HPDE6-E6E7 (cell line): Measurements from ENCODE around the gene CDK6.

Source experiments
- DNase-seq: peaks from one replicate; pipeline ENCODE4 v3.0.0; 2011; ENCODE audit warnings: missing footprints; ENCODE audit errors: extremely low spot score

Gene CDK6

GRCh38 chr7:92681633-92682032 lies 154.7 kb downstream of the CDK6 start:
- DNase-seq, result no peak

DNA sequence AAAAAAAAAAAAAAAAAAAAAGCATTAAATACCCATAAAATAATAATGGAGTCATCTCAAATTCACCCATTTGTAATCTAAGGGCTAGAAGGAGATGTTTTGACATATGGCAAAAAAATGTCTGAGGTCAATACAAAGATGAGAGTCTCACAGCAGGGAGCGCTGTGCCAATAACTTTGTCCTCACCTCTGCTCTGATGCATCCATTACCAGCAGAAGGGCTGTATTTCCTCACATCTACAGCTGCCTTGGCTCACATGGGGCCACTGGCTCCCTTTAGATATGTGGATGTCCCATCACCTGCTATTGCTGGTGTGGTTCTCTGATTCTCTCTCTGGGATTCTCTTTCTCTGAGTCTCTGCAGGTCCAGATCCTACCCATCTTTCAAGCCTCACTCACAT lies 155.9 kb downstream of the CDK6 start:
- DNase-seq, result no peak

DNA sequence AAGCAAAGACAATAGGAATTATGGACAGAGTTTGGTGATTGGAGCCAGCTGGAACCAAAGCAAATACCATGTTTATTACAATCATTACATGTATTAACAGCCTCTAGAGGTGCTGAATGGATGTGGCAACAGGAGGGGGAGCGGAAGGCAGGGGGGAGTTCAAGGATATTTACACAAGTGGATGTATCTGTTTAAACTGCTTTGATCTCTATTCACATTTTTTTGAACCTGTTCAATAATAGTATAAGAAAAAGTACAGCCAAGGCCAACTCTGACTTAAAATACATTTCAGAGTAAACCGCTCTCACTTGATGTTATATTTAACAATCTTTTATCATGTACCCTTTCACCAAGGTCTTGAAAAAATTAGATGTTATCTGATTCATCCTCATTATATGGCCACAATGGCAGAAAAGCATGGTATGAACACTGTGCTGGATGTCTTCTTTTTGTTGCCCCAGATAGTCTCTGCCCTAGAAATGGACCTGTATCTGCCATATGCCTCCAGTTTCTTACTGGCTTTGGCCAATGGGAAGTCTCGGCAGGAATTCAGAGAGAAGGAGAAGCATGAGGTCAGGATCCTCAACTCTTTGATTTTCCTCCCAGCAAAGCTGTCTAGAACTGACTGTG lies 158.0 kb downstream of the CDK6 start:
- DNase-seq, result no peak

DNA sequence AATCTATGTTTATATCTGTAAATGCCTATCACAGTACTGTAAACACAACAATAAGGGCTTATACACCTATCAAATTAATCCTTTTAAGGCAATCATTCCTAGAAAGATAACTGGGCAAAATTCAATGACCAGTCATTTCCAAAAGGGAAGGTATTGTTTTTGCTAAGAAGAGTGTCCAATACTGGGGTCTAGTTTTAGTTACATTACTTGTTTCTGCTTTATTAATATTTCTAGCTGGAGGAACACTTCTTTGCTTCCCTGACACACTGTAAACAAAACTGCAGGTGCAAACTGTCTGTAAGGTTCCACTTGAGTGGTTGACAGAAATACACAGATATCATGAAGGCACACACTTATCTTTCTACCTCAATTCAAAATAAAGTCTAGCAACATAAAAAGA lies 162.0 kb downstream of the CDK6 start:
- no peak for DNase-seq

- no peak for DNase-seq
These were observed 164.7 kb downstream of the CDK6 start for GRCh38 chr7:92671505-92672169.

DNA sequence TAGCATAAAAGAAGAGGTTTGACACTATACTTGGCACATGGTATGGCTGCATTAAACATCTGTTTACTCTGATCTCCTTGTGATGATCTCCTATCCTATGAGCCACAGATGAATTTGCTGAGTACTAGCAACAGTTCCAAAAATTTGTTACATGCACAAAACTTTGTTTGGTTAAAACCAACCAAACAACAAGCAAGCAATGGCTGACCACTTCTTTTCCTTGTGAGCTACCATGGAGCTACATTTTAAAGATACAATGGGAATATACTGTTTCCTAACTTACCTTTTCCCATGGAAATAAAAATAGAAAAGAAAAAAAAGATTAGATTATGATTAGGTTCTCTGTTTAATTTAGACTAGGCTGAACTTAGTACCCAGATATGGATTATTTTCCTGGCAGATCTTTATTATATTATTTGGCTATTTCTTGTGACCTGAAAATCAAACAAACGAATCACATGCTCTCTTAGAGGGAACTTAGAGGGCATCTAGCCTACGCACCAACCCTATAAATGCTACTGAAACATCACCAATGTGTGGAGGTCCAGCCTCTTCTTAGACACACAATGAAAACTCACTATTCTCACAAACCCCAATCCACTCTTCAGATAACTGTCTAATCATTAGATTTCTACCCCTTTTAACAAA lies 166.0 kb downstream of the CDK6 start:
- DNase-seq, result no peak

- DNase-seq, result no peak
These were observed 166.7 kb downstream of the CDK6 start for GRCh38 chr7:92669616-92670165.

GRCh38 chr7:92668564-92668963 lies 167.8 kb downstream of the CDK6 start:
- no peak for DNase-seq

- DNase-seq, result no peak
These were observed 168.4 kb downstream of the CDK6 start for GRCh38 chr7:92667816-92668535.

- DNase-seq, result no peak
These were observed 170.4 kb downstream of the CDK6 start for GRCh38 chr7:92665926-92666325.

GRCh38 chr7:92661651-92662050 lies 174.7 kb downstream of the CDK6 start:
- DNase-seq, result no peak

GRCh38 chr7:92658671-92659070 lies 177.7 kb downstream of the CDK6 start:
- no peak for DNase-seq

GRCh38 chr7:92657391-92657790 lies 179.0 kb downstream of the CDK6 start:
- no peak for DNase-seq

DNA sequence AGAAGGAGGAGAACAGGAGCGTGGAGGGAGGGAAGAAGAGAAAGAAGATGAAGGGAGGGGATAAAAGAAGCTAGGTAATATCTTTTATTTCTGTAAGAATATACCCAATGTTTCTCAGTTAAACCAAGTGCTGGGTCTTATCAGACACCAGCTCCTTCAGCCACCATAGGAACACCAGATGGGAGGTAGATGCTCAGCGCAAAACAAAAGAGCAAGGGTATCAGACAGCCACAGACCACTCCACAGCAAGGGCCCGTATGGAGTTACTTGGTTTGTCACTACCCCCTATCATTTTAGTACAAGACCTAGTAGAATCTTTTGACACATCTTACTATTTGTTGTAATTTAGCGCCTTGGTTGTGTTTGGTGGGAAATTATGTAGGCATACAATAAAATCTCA lies 180.3 kb downstream of the CDK6 start:
- DNase-seq, result no peak

- DNase-seq, result no peak
These were observed 181.0 kb downstream of the CDK6 start for GRCh38 chr7:92655346-92655884.

GRCh38 chr7:92653136-92653535 lies 183.2 kb downstream of the CDK6 start:
- no peak for DNase-seq

DNA sequence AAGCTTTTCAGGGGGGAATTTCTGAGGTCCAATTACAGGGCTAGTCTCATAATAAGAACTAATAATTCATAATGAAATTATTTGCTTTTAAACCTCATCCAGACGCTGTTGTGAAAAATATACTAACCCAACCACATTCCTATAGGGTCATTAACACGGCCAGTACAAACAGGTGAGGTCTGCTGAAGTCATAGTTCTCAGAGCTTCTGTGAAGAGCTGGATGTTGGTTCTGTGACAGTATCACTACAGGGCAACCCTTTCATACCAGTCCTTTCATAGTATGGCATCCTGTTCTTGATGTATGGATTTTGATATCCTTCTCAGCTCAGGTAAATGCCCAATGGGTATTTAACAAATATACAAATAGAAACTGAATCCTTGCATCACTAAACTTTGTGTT lies 183.8 kb downstream of the CDK6 start:
- no peak for DNase-seq

DNA sequence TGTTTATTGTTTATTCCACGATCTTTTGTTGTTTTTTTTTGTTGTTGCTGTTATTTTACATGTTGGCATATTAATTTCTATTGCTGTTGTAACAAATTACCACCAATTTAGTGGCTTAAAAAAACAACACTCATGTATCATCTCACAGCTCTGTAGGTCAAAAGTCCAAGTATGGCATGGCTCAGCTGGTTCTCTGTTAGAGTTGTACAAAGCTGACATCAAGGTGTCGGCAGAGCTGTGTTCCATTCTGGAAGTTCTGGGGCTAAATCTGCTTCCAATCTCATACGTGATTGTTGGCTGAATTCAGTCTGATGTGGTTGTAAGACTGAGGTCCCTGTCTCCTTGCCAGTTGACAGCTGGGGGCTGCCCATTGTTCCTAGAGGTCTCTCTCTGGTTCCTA lies 186.0 kb downstream of the CDK6 start:
- DNase-seq, result no peak

- no peak for DNase-seq
These were observed 188.3 kb downstream of the CDK6 start for GRCh38 chr7:92648067-92648466.

GRCh38 chr7:92647652-92648051 lies 188.7 kb downstream of the CDK6 start:
- DNase-seq, result no peak

- no peak for DNase-seq
These were observed 189.3 kb downstream of the CDK6 start for GRCh38 chr7:92647011-92647625.
